ENCODE data around the gene MAP3K12. TPM values are rescaled to one million over a fixed set of nuclear protein-coding genes. Genes with fewer than 3 reads are reported as not detected.
A peak's percentile ranks its signal among the peaks of the same experiment; 100 is the strongest.

The MAP3K12 gene
- total RNA-seq, 1 experiment from 2014 or later: 9.6 TPM

- H3K4me1 ChIP-seq (ENCODE audit: insufficient read depth, low read length): peaks cover 26% of the 10 kb centered on the region
- ChIA-PET CTCF (interaction anchor here (0.7 kb wide), 1 partner anchor 19 kb away, joined by 16 read pairs; no protein-coding TSS in a partner anchor), POLR2A (ENCODE audit: unreplicated experiment) (no interaction called here)
- no peak for DNase-seq
- TF ChIP-seq EZH2phosphoT487 (IDR thresholded peaks at IDR 0.05; ENCODE audit: borderline replicate concordance, low read length) (no peak), CTCF (conservative IDR thresholded peaks at IDR 0.05; ENCODE audit: low read depth, low read length) (no peak), EZH2 (IDR thresholded peaks at IDR 0.05; ENCODE audit: low read length, unreplicated experiment) (no peak)
- peak overlapping the region; percentile 87 for H3K4me2 ChIP-seq (ENCODE audit: low read length)
- peaks cover 19% of the 10 kb centered on the region for H3K79me2 ChIP-seq (ENCODE audit: low read length)
- H3K4me3 ChIP-seq (ENCODE audit: low read length): peak overlapping the region; percentile 75; the same call in 1 of the 2 replicates
- H3K27me3 ChIP-seq (ENCODE audit: low read length): no peaks in the 10 kb centered on the region
- no peak overlapping the region for H2AFZ ChIP-seq (ENCODE audit: low read length)
- intact Hi-C loops (cut with micrococcal nuclease): no loop called here
- BruUV-seq (replicated peaks): no TSS peak
- no peaks in the 10 kb centered on the region for H4K20me1 ChIP-seq (ENCODE audit: low read length)
- no peaks in the 10 kb centered on the region for H3K9me3 ChIP-seq (ENCODE audit: low read length)
- H3F3A ChIP-seq (ENCODE audit: low read length, unreplicated experiment): no peaks in the 10 kb centered on the region
- H3K36me3 ChIP-seq (ENCODE audit: low read depth, low read length): peaks cover 2% of the 10 kb centered on the region; the same call in 1 of the 2 replicates
- H3K9ac ChIP-seq (ENCODE audit: low read length): no peak overlapping the region
- no peaks in the 10 kb centered on the region for H3K9me2 ChIP-seq (replicated peaks; ENCODE audit: low read length)
- no peak overlapping the region for H3K27ac ChIP-seq (ENCODE audit: low read length)
- no peak for ATAC-seq
Observed at GRCh38 chr12:53498235-53498630, 1.0 kb downstream of the MAP3K12 start.

DNA sequence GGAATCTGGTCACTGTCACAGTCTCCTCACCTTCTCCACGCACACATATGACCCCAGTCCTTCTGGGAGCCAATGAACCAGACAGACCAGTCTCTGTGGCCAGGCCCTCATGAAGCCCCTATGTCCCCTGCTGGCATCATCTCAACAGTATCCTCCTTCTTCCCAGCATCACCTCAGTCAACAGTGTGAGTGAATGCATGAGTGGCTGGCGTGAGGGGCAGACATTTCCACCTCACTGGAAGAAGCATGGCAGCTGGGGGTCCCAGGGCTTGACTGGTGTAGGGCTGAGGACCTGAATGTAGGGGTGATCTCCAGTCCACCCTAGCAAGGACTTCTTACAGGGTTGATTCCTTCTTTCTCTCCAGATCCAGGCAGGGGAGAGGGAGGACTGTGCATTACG, 1.8 kb downstream of the MAP3K12 start:
- H3K4me2 ChIP-seq (ENCODE audit: low read length): no peak overlapping the region

DNA sequence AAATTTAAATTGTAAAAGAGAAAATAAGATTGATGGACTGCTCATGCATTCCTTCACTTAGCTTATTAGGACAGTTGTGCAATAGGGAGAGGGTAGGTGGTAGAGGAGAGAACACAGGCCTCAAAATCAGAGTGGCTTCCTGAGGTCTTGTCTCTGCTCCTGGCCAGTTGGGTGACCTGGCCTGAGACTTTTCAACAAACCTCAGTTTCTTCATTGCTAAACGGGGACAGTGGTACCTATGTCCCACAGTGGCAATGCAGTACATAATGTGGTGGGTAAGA, 2.6 kb downstream of the MAP3K12 start:
- Histone ChIP-seq H2AFZ (ENCODE audit: low read length) (no peak overlapping the region), H3K4me3 (ENCODE audit: low read length) (no peak overlapping the region), H3K79me2 (ENCODE audit: low read length) (peaks cover 3% of the 10 kb centered on the region), H3K36me3 (ENCODE audit: low read depth, low read length) (no peaks in the 10 kb centered on the region), H3K4me2 (ENCODE audit: low read length) (no peak overlapping the region), H3K9me2 (replicated peaks; ENCODE audit: low read length) (no peaks in the 10 kb centered on the region), H3K9me3 (ENCODE audit: low read length) (no peaks in the 10 kb centered on the region), H3K4me1 (ENCODE audit: insufficient read depth, low read length) (peaks cover 19% of the 10 kb centered on the region), H3K27me3 (ENCODE audit: low read length) (no peaks in the 10 kb centered on the region), H3F3A (ENCODE audit: low read length, unreplicated experiment) (no peaks in the 10 kb centered on the region), H3K9ac (ENCODE audit: low read length) (no peak overlapping the region), H4K20me1 (ENCODE audit: low read length) (no peaks in the 10 kb centered on the region), H3K27ac (ENCODE audit: low read length) (no peak overlapping the region)
- ChIA-PET POLR2A (ENCODE audit: unreplicated experiment) (no interaction called here), CTCF (no interaction called here)
- intact Hi-C loops (cut with micrococcal nuclease): no loop called here
- DNase-seq (no peak), ATAC-seq (no peak)
- BruUV-seq (replicated peaks): no TSS peak
- TF ChIP-seq CTCF (conservative IDR thresholded peaks at IDR 0.05; ENCODE audit: low read depth, low read length) (no peak), EZH2 (IDR thresholded peaks at IDR 0.05; ENCODE audit: low read length, unreplicated experiment) (no peak), EZH2phosphoT487 (IDR thresholded peaks at IDR 0.05; ENCODE audit: borderline replicate concordance, low read length) (no peak)

More for the DNA sequence above, 1.8 kb downstream of the MAP3K12 start:
- H3K4me3 ChIP-seq (ENCODE audit: low read length): no peak overlapping the region
- no peak overlapping the region for H3K27ac ChIP-seq (ENCODE audit: low read length)
- H3K9ac ChIP-seq (ENCODE audit: low read length): no peak overlapping the region
- peaks cover 27% of the 10 kb centered on the region for H3K4me1 ChIP-seq (ENCODE audit: insufficient read depth, low read length)
- H3K9me3 ChIP-seq (ENCODE audit: low read length): no peaks in the 10 kb centered on the region
- ChIA-PET CTCF (no interaction called here), POLR2A (ENCODE audit: unreplicated experiment) (no interaction called here)
- no peak overlapping the region for H2AFZ ChIP-seq (ENCODE audit: low read length)
- TF ChIP-seq EZH2phosphoT487 (IDR thresholded peaks at IDR 0.05; ENCODE audit: borderline replicate concordance, low read length): no peak
- H3K36me3 ChIP-seq (ENCODE audit: low read depth, low read length): no peaks in the 10 kb centered on the region
- DNase-seq (no peak), ATAC-seq (no peak)
- no peaks in the 10 kb centered on the region for H3F3A ChIP-seq (ENCODE audit: low read length, unreplicated experiment)
- no peaks in the 10 kb centered on the region for H4K20me1 ChIP-seq (ENCODE audit: low read length)
- no peaks in the 10 kb centered on the region for H3K27me3 ChIP-seq (ENCODE audit: low read length)
- H3K79me2 ChIP-seq (ENCODE audit: low read length): peaks cover 11% of the 10 kb centered on the region
- no peaks in the 10 kb centered on the region for H3K9me2 ChIP-seq (replicated peaks; ENCODE audit: low read length)
- no TSS peak for BruUV-seq (replicated peaks)
- intact Hi-C loops (cut with micrococcal nuclease): no loop called here

All from PC-3 (cell line).